NCI-H128 (cell line): ENCODE measurements around the gene TOP2A.

ENCODE experiments used
- DNase-seq: peaks from one replicate; lab custom pipeline; 2025; ENCODE audit not compliant: unreplicated experiment; lab: John Stamatoyannopoulos, UW

Gene TOP2A

GRCh38 chr17:40452921-40453378, 35.3 kb upstream of the TOP2A start:
- no peak for DNase-seq

DNA sequence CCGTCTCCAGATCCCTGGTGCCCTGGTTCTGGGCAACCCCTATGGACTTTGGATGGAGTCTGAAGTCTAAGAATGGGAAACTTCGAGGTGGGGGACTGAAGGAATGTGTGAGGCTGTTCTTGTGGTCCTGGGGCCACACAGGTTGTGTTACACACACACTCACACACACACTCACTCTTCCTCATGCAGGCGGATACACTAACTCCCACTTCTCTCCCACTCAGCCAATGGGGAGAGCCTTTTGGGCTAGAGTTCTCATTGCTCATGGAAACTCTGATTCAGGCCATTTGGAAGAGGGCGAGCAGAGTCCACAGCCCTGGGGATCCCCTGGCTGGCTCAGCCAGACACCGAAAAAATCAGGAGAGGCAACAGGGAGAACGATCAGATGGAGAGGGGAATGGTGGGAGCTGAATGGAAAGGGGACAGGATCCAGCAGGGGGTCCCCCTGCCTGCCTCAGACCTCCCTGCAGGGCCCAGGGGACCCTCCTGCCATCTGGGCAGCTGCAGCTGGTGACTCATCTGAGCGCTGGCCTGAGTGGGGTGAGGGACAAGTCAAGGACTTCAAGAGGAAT, 34.6 kb upstream of the TOP2A start:
- no peak for DNase-seq

- DNase-seq = no peak
Measured at GRCh38 chr17:40451420-40451819, 33.7 kb upstream of the TOP2A start.

GRCh38 chr17:40450175-40450574, 32.5 kb upstream of the TOP2A start:
- no peak for DNase-seq

DNA sequence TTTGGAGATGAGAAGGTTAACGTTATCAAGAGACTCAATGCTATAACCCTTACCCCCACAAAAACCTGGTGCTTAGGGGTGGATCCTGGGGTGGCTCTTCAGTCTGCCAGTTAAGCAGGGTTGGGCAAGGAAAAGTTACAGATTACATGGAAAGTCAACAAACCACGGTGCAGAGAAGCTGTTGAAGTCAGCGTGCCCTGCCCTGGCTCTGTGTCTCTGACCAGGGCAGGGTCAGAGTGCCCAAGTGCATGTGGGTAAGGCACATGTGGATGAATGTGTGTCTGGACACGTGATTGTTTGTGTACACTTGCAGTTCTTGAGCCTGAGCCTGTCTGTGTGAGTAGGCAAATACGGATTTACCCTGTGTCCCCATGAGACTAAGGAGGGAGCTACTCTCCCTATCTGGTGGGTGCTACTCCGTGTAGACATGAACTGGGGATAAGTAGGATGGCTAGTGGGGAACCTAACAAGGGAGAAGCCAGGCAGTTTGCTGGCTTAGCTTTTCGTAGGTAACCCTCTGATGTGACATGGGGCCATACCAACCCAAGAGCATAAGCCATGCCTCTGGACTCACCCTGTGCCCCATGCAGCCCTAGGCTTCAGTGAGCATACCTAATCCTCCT, 31.1 kb upstream of the TOP2A start:
- no peak for DNase-seq

- DNase-seq = no peak
Measured at GRCh38 chr17:40448213-40448638, 30.5 kb upstream of the TOP2A start.

- DNase-seq = no peak
Measured at GRCh38 chr17:40447806-40448205, 30.1 kb upstream of the TOP2A start.

DNA sequence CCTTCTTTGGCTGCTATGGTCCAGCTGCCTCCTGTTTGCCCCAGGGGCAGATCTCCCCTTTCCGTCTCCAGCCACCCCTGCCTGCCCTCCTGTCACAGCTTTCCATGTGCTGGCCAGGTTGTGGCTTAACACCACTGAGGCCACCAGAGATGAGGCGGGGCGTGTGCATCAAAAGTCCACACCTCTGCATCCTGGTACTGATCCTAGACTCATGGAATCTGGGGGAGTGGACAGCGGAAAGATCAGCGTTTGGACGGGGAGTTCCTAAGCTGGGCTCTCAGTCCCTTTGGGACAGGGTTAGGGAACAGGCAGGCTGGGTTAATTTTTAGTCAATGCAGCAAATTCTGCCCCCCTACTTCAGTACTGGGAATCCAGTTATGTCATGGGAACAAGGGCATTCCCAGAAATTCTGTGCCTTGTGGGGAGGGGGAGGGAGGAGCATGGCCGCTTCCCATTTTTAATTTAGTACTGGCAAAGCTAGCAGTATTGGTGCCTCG, 29.5 kb upstream of the TOP2A start:
- no peak for DNase-seq

- DNase-seq = no peak
Measured at GRCh38 chr17:40445751-40446468, 28.2 kb upstream of the TOP2A start.

DNA sequence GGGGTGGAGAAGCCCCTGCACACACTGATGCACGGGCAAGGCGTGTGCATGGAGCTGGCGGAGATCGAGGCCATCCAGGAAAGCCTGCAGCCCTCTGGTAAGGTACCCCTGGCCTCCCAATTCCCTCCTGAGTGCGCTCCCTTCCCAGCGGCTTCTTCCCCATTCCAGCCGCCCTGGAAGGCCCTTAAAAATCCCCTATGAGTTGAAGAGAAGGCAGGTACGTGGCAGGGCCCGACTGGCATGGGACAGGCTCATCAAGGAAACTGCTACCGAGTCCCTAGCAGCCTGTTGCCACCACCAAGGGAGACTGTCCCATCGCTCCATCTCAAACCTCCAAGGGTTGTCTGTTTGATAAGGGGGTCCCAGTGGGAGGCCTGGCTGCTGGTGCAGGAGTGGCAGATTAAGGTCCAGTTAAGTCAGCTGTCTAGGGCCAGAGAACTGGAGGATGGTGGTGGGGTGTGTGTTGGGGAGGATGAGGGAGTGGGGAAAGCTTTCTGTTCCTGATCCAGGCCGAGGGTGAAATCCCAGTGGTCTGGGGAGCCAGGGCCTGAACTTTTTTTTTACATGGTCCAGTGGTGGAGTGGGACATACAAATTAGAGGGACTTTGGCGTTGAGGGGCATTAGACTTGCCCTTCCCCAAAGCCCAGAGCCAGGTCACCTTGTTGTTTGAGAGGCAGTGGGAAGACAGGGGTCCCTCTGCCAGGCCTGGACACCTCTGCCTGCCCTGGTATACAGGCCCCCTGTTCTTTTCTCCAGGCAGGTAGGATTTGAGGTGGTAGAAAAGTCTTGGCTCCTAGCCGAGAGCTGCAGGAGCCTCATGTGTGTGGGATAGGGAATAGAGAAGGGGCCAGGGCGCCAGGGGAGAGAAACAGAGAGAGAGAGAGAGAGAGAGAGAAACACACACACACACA, 26.5 kb upstream of the TOP2A start:
- DNase-seq = no peak

DNA sequence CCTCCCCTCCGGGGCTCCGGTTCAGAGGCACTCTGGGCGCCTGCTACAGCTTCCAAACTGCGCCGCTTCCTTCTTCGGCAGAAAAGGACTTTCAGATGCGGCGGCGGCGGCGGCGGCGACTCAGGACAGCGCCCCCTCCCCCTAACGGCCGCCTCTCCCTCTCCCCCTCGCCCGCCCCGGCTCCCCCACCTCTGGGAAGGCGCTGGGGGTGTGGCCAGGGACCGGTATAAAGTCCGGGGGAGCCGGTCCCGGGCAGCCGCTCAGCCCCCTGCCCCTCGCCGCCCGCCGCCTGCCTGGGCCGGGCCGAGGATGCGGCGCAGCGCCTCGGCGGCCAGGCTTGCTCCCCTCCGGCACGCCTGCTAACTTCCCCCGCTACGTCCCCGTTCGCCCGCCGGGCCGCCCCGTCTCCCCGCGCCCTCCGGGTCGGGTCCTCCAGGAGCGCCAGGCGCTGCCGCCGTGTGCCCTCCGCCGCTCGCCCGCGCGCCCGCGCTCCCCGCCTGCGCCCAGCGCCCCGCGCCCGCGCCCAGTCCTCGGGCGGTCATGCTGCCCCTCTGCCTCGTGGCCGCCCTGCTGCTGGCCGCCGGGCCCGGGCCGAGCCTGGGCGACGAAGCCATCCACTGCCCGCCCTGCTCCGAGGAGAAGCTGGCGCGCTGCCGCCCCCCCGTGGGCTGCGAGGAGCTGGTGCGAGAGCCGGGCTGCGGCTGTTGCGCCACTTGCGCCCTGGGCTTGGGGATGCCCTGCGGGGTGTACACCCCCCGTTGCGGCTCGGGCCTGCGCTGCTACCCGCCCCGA, 25.7 kb upstream of the TOP2A start, which contains the start of gene IGFBP4:
IGFBP4 (plus strand) TSS at position 255 of the 792 bp plus-strand sequence; CDS start at position 541, 286 bp downstream.
- DNase-seq = no peak

- DNase-seq = no peak
Measured at GRCh38 chr17:40442392-40443195, 24.9 kb upstream of the TOP2A start.

GRCh38 chr17:40440166-40440565, 22.5 kb upstream of the TOP2A start:
- DNase-seq = no peak

GRCh38 chr17:40437095-40437732, 19.5 kb upstream of the TOP2A start:
- no peak for DNase-seq

DNA sequence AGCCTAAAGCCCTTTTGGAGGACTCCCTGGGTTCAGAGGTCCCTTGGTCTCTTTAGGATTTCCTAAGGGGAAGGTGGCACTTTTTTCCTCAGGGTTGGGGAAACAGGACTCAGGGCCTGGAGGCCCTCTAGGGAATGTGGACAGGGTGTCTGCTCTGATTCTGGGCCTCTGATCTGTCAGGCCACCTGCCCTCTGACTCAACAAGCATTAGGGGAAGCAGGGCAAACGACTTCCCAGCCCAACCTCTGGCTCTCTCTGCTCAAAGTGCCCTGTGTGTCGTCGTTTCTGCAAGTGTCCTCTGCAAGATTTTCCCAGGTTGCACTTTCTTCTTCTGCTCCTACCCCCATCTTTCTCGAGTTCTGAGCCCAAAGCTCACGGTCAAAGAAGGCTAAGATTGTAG, 18.9 kb upstream of the TOP2A start:
- no peak for DNase-seq

GRCh38 chr17:40433551-40434415, 16.1 kb upstream of the TOP2A start:
- no peak for DNase-seq

DNA sequence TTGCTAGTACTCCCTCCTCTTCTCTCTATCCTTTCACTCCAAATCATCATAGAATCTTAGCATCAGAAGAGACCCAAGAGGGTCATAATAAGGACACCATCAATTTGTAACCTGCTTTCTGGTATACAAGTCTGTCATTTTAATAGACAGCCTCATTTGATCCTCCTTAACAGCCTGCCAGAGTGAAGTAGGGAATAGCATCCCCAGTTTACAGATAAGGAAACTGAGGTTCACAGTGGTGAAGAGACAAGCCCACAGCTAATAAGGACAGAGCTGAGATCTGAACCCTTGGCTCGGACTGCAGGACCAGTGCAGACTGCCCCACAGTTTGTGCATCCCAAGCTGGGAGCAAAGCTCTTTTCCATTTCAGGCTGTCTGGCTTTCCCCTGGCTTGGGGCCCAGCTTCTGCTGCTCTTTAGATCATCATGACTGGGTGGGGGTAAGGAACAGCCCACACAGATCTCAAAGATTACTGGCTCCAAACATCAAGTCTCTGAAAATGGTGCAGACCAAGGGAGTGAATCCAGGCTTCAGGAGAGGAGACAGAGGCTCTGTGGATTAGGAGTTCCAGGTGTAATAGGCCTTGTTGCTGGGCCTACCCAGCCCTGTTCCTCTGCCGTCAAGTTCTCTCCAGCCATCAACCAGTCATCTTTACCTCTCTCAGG, 15.3 kb upstream of the TOP2A start:
- no peak for DNase-seq
